Mucosa of descending colon (tissue), 3 donors: ENCODE measurements around the gene NDUFS2. TPM values are rescaled to one million over a fixed set of nuclear protein-coding genes. Genes with fewer than 3 reads are reported as not detected.

ENCODE experiments used
- ATAC-seq: fragments of 200-7000 bp; cut with Tn5 transposase; one replicate; pipeline ENCODE4 v1.9.1; 2020; ENCODE audit warnings: mild to moderate bottlenecking, moderate library complexity
- DNase-seq, 3 donors: peaks; one replicate each; pipeline ENCODE4 v3.0.0-alpha.2; 2020
- H3K36me3 ChIP-seq: fragments of 200-600 bp; one replicate; pipeline ENCODE4 v1.8.0; 2021; ENCODE audit warnings: low read depth, mild to moderate bottlenecking
- H3K4me1 ChIP-seq: fragments of 200-600 bp; one replicate; pipeline ENCODE4 v1.8.0; 2021; ENCODE audit warnings: low read depth, mild to moderate bottlenecking
- H3K4me3 ChIP-seq: fragments of 200-600 bp; one replicate; pipeline ENCODE4 v1.8.0; 2021; ENCODE audit warnings: mild to moderate bottlenecking
- H3K9me3 ChIP-seq: fragments of 200-600 bp; one replicate; pipeline ENCODE4 v1.8.0; 2021; ENCODE audit warnings: mild to moderate bottlenecking
- CTCF ChIP-seq: fragments of 200-600 bp; IDR thresholded peaks from one replicate; pipeline ENCODE4 v1.8.0; 2022; ENCODE audit warnings: antibody characterized with exemption, mild to moderate bottlenecking
- intact Hi-C, 2 donors: fragments of 100-400 bp; cut with DNase I in 1 of 2; cut with micrococcal nuclease in 1 of 2; formaldehyde crosslinking; loops; one replicate each; pipeline versions ENCODE4 v1.11.0 to v1.11.1; 2022; cut with DNase I, micrococcal nuclease
- total RNA-seq, 3 donors: library from RNA; stranded (reverse); fragmentation: NEBNext Ultra II Directional in 2 of 3; extraction: Animal tissue kit (Norgen Biotek cat#: 25700) in 2 of 3; gene quantifications; one replicate each; pipeline versions ENCODE4 v1.2.1 to v1.2.4, GENCODE V29; 2021 to 2023
- donor health status: DM: no; HTN: no; CAD: no; lungs with moderate emphysema.
- donor health status: DM: no; HTN: no; CAD: no.
- donor health status: DM: no; HTN: yes; CAD: no.

The NDUFS2 gene
- total RNA-seq, 3 donors from 2014 or later: 119 to 159 (median 154) TPM

- DNase-seq (peak in 1 of 3 donors; percentile 62), ATAC-seq (no peak)
- intact Hi-C loops: loop anchor here in 1 of 2 donors (10.0 kb wide), 1 partner anchor 188 kb away; no protein-coding TSS in a partner anchor
- no peak for TF ChIP-seq CTCF
- Histone ChIP-seq H3K4me1 (peaks cover 10% of the 10 kb centered on the region), H3K36me3 (no peaks in the 10 kb centered on the region), H3K9me3 (no peaks in the 10 kb centered on the region), H3K4me3 (no peak overlapping the region)
Measured at GRCh38 chr1:161196521-161197451, 5.4 kb upstream of the NDUFS2 start.

- no peak for TF ChIP-seq CTCF
- intact Hi-C loops: loop anchor here in 1 of 2 donors (10.0 kb wide), 1 partner anchor 187 kb away; no protein-coding TSS in a partner anchor
- Histone ChIP-seq H3K36me3 (no peaks in the 10 kb centered on the region), H3K4me1 (peaks cover 13% of the 10 kb centered on the region), H3K4me3 (no peak overlapping the region), H3K9me3 (no peaks in the 10 kb centered on the region)
- no peak for ATAC-seq
- no peak for DNase-seq
Measured at GRCh38 chr1:161197560-161198193, 4.5 kb upstream of the NDUFS2 start.

GRCh38 chr1:161198194-161198896 is 3.8 kb upstream of the NDUFS2 start:
- Histone ChIP-seq H3K4me1 (peaks cover 17% of the 10 kb centered on the region), H3K4me3 (no peak overlapping the region), H3K9me3 (no peaks in the 10 kb centered on the region), H3K36me3 (no peaks in the 10 kb centered on the region)
- no peak for ATAC-seq
- no peak for TF ChIP-seq CTCF
- intact Hi-C loops: loop anchor here in 1 of 2 donors (10.0 kb wide), 1 partner anchor 186 kb away; no protein-coding TSS in a partner anchor
- DNase-seq: no peak

- H3K36me3 ChIP-seq: no peaks in the 10 kb centered on the region
- ATAC-seq (no peak), DNase-seq (peak in 1 of 3 donors; percentile 49)
- H3K9me3 ChIP-seq: no peaks in the 10 kb centered on the region
- no peak for TF ChIP-seq CTCF
- peaks cover 23% of the 10 kb centered on the region for H3K4me1 ChIP-seq
- no peak within 1 kb of the TSS for H3K4me3 ChIP-seq
- intact Hi-C loops: loop anchor here in 1 of 2 donors (10.0 kb wide), 1 partner anchor 186 kb away; no protein-coding TSS in a partner anchor
Measured at GRCh38 chr1:161198897-161199431, 3.2 kb upstream of the NDUFS2 start, which contains the start of gene ADAMTS4. ADAMTS4 (minus strand) TSS chr1:161199054; CDS start chr1:161198627, 427 bp downstream.
